ENCODE data around the gene KANSL1. TPM values are rescaled to one million over a fixed set of nuclear protein-coding genes. Genes with fewer than 3 reads are reported as not detected.

Gene KANSL1
- total RNA-seq, 4 donors from 2014 or later = 53.8 to 107 (median 60.6) TPM

GRCh38 chr17:46159686-46160085 lies 33.5 kb downstream of the KANSL1 start:
- WGBS, 2 donors = 76 to 81% methylated on average over 2 of the region's 2 CpGs
- TF ChIP-seq POLR2A (IDR thresholded peaks at IDR 0.05) = no peak
- no peak for TF ChIP-seq CTCF (IDR thresholded peaks at IDR 0.05)
- DNase-seq (ENCODE audit: low spot score in 2 of 2) = no peak
- H3K4me3 ChIP-seq (ENCODE audit: low read depth, poor library complexity, severe bottlenecking) = no peak overlapping the region
- intact Hi-C loops (cut with DNase I; ENCODE audit: low total_unique reads) = no loop called here

GRCh38 chr17:46158323-46159296 lies 34.6 kb downstream of the KANSL1 start:
- no peak for TF ChIP-seq CTCF (IDR thresholded peaks at IDR 0.05)
- no peak for TF ChIP-seq POLR2A (IDR thresholded peaks at IDR 0.05)
- DNase-seq (ENCODE audit: low spot score in 2 of 2) = no peak
- intact Hi-C loops (cut with DNase I; ENCODE audit: low total_unique reads) = no loop called here
- 43 to 57% methylated on average over 18 of the region's 18 CpGs for WGBS, 2 donors
- H3K4me3 ChIP-seq (ENCODE audit: low read depth, poor library complexity, severe bottlenecking) = no peak overlapping the region

GRCh38 chr17:46157443-46158062 lies 35.7 kb downstream of the KANSL1 start:
- WGBS, 2 donors = 36% methylated on average over 3 of the region's 3 CpGs
- H3K4me3 ChIP-seq (ENCODE audit: low read depth, poor library complexity, severe bottlenecking) = no peak overlapping the region
- no peak for TF ChIP-seq CTCF (IDR thresholded peaks at IDR 0.05)
- TF ChIP-seq POLR2A (IDR thresholded peaks at IDR 0.05) = no peak
- intact Hi-C loops (cut with DNase I; ENCODE audit: low total_unique reads) = no loop called here
- no peak for DNase-seq (ENCODE audit: low spot score in 2 of 2)

- TF ChIP-seq POLR2A (IDR thresholded peaks at IDR 0.05) = no peak
- no peak for TF ChIP-seq CTCF (IDR thresholded peaks at IDR 0.05)
- no peak for DNase-seq (ENCODE audit: low spot score in 2 of 2)
- intact Hi-C loops (cut with DNase I; ENCODE audit: low total_unique reads) = no loop called here
- H3K4me3 ChIP-seq (ENCODE audit: low read depth, poor library complexity, severe bottlenecking) = no peak overlapping the region
- WGBS, 2 donors = 66 to 67% methylated on average over 9 of the region's 9 CpGs
These were observed 38.9 kb downstream of the KANSL1 start for GRCh38 chr17:46154151-46154816.

- intact Hi-C loops (cut with DNase I; ENCODE audit: low total_unique reads) = no loop called here
- DNase-seq (ENCODE audit: low spot score in 2 of 2) = no peak
- no peak overlapping the region for H3K4me3 ChIP-seq (ENCODE audit: low read depth, poor library complexity, severe bottlenecking)
- 62 to 75% methylated on average over 2 of the region's 2 CpGs for WGBS, 2 donors
- TF ChIP-seq CTCF (IDR thresholded peaks at IDR 0.05) (no peak), POLR2A (IDR thresholded peaks at IDR 0.05) (no peak)
These were observed 40.8 kb downstream of the KANSL1 start for GRCh38 chr17:46152423-46152822.
